Stimulated activated CD4-positive, alpha-beta T cell treated with anti-CD3 and anti-CD28 coated beads, Interleukin-12 subunit alpha, Interleukin-12 subunit beta, amount 100 ng/mL, for 48 hours (primary cell): ENCODE measurements around the gene PPP1R3E.

ENCODE experiments used
- DNase-seq, 3 donors: peaks; one replicate each; pipeline ENCODE4 v3.0.0-alpha.2; 2020; ENCODE audit warnings: low read depth in 2 of 3, low spot score in 1 of 3

The PPP1R3E gene

DNA sequence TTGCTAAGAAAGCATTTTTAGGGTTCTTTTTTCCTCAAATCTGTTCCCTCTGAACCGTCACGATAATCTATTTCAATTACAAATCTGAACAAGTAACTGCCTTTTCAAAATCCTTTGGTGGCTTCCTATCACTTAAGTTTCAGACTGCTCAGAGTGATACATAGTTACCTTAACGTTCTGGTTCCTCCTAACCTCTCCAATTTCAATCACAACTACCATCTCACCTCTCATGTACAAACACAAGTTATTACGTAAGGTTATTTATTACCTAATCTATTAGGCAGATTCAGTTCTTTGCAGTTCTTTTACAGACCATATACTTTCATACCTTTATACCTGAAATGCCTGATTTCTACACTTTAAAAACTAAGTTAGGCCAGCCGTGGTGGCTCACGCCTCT, 52.8 kb downstream of the PPP1R3E start:
- no peak for DNase-seq

DNA sequence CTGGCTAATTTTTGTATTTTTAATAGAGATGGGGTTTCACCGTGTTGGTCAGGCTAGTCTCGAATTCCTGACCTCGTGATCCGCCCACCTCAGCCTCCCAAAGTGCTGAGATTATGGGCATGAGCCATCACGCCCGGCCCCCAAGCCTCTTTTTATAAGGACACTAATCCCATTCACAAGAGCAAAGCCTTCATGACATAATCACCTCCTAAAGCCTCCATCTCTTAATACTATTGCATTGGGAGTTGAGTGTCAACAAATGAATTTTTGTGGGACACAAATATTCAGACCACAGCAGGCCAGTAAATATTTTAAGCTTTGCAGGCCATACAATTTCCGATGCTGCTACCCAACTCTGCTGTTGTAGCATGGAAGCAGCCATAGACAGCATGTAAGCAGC, 54.1 kb downstream of the PPP1R3E start:
- DNase-seq = no peak
